NCI-H1436 (cell line): Measurements from ENCODE around the gene SLAMF9.
A peak's percentile ranks its signal among the peaks of the same experiment; 100 is the strongest.

Experiments
- DNase-seq: peaks from one replicate; lab custom pipeline; 2025; lab: John Stamatoyannopoulos, UW

Gene SLAMF9

GRCh38 chr1:159932296-159933285 is 21.4 kb downstream of the SLAMF9 start:
- DNase-seq: no peak

- DNase-seq: no peak
Observed at GRCh38 chr1:159931795-159932173, 22.3 kb downstream of the SLAMF9 start.

- DNase-seq: no peak
Observed at GRCh38 chr1:159931101-159931794, 22.8 kb downstream of the SLAMF9 start.

- DNase-seq: no peak
Observed at GRCh38 chr1:159930634-159931033, 23.4 kb downstream of the SLAMF9 start.

GRCh38 chr1:159930216-159930615 is 23.8 kb downstream of the SLAMF9 start:
- DNase-seq: no peak

GRCh38 chr1:159929155-159930051 is 24.6 kb downstream of the SLAMF9 start:
- no peak for DNase-seq

GRCh38 chr1:159928491-159929050 is 25.5 kb downstream of the SLAMF9 start:
- no peak for DNase-seq

- no peak for DNase-seq
Observed at GRCh38 chr1:159927849-159928431, 26.1 kb downstream of the SLAMF9 start.

GRCh38 chr1:159927211-159927848 is 26.7 kb downstream of the SLAMF9 start:
- no peak for DNase-seq

GRCh38 chr1:159925719-159926078 is 28.3 kb downstream of the SLAMF9 start:
- DNase-seq: no peak

- DNase-seq: peak; percentile 80
Observed at GRCh38 chr1:159924791-159925718, 29.0 kb downstream of the SLAMF9 start, which contains the start of gene TAGLN2. Gene TAGLN2, minus strand, starts transcription at chr1:159925507. Its CDS starts 4,998 bp downstream, at chr1:159920509.

- no peak for DNase-seq
Observed at GRCh38 chr1:159924025-159924790, 29.8 kb downstream of the SLAMF9 start.

GRCh38 chr1:159923203-159924024 is 30.6 kb downstream of the SLAMF9 start:
- DNase-seq: peak; percentile 66

GRCh38 chr1:159922511-159923202 is 31.4 kb downstream of the SLAMF9 start:
- DNase-seq: no peak

- DNase-seq: no peak
Observed at GRCh38 chr1:159921700-159922504, 32.1 kb downstream of the SLAMF9 start.

GRCh38 chr1:159921251-159921650 is 32.8 kb downstream of the SLAMF9 start:
- no peak for DNase-seq

- no peak for DNase-seq
Observed at GRCh38 chr1:159920651-159921050, 33.4 kb downstream of the SLAMF9 start.
